Neuronal stem cell (in vitro differentiated cells): ENCODE data around the gene MISFA.

ENCODE experiments used
- DNase-seq: peaks from one replicate; pipeline ENCODE4 v3.0.0-alpha.2; 2013; ENCODE audit warnings: low spot score
- H2AFZ ChIP-seq: one replicate; pipeline ENCODE4 v1.6.1; 2013; ENCODE audit warnings: mild to moderate bottlenecking, low read length, inconsistent platforms
- H2AK5ac ChIP-seq: 2 replicates; pipeline ENCODE4 v1.6.1; 2013; ENCODE audit warnings: low read depth, mild to moderate bottlenecking, inconsistent platforms, low read length, moderate library complexity, mixed read lengths
- H2BK120ac ChIP-seq: 2 replicates; pipeline ENCODE4 v1.6.1; 2013; ENCODE audit warnings: low read depth, mild to moderate bottlenecking, inconsistent platforms, low read length, moderate library complexity, mixed read lengths
- H2BK12ac ChIP-seq: one replicate; pipeline ENCODE4 v1.6.1; 2013; ENCODE audit warnings: low read length, inconsistent platforms
- H2BK15ac ChIP-seq: 2 replicates; pipeline ENCODE4 v1.6.1; 2013; ENCODE audit warnings: mild to moderate bottlenecking, low read length, inconsistent platforms, mixed read lengths
- H2BK5ac ChIP-seq: one replicate; pipeline ENCODE4 v1.6.1; 2013; ENCODE audit warnings: inconsistent platforms, mild to moderate bottlenecking, low read length, moderate library complexity
- H3K14ac ChIP-seq: one replicate; pipeline ENCODE4 v1.6.1; 2013; ENCODE audit warnings: low read length, inconsistent platforms
- H3K18ac ChIP-seq: 2 replicates; pipeline ENCODE4 v1.6.1; 2013; ENCODE audit warnings: low read length, inconsistent platforms
- H3K23ac ChIP-seq: 2 replicates; pipeline ENCODE4 v1.6.1; 2013; ENCODE audit warnings: low read depth, mild to moderate bottlenecking, mixed read lengths, low read length, inconsistent platforms; ENCODE audit not compliant: poor library complexity
- H3K27ac ChIP-seq: replicated peaks from 3 replicates; pipeline ENCODE4 v1.5.1; 2013; ENCODE audit warnings: low read length, inconsistent platforms
- H3K27me3 ChIP-seq, 3 experiments: 2 replicates each; pipeline ENCODE4 v1.6.1; 2013; ENCODE audit warnings: low read length in 3 of 3, mild to moderate bottlenecking in 2 of 3, inconsistent platforms in 1 of 3, low read depth in 1 of 3, mixed read lengths in 1 of 3, moderate library complexity in 1 of 3; ENCODE audit not compliant: control insufficient read depth in 3 of 3, insufficient read depth in 3 of 3
- H3K36me3 ChIP-seq, 2 donors: replicated peaks in 1 of 2; 2 replicates each; pipeline ENCODE4 v1.6.1; 2013; ENCODE audit warnings: low read length in 2 of 2; ENCODE audit not compliant: control insufficient read depth in 2 of 2, insufficient read depth in 2 of 2
- H3K4ac ChIP-seq: 2 replicates; pipeline ENCODE4 v1.6.1; 2013; ENCODE audit warnings: inconsistent platforms, mild to moderate bottlenecking, low read length, moderate library complexity
- H3K4me1 ChIP-seq, 2 donors: 1 replicate in 1 of 2; 2 replicates in 1 of 2; pipeline ENCODE4 v1.6.1; 2013; ENCODE audit warnings: low read length in 2 of 2, low read depth in 1 of 2; ENCODE audit not compliant: control insufficient read depth in 2 of 2, insufficient read depth in 1 of 2
- H3K4me2 ChIP-seq: one replicate; pipeline ENCODE4 v1.6.1; 2013; ENCODE audit warnings: mild to moderate bottlenecking, low read length, inconsistent platforms; ENCODE audit not compliant: insufficient read depth, poor library complexity, severe bottlenecking
- H3K4me3 ChIP-seq, 2 donors: 2 replicates each; pipeline ENCODE4 v1.5.1; 2013; ENCODE audit warnings: low read length in 2 of 2, mild to moderate bottlenecking in 2 of 2, inconsistent platforms in 1 of 2, moderate library complexity in 1 of 2
- H3K79me1 ChIP-seq: one replicate; pipeline ENCODE4 v1.6.1; 2013; ENCODE audit warnings: low read depth, mild to moderate bottlenecking, inconsistent platforms, low read length, moderate library complexity
- H3K9ac ChIP-seq: one replicate; pipeline ENCODE4 v1.6.1; 2013; ENCODE audit warnings: mild to moderate bottlenecking, low read depth, low read length, inconsistent platforms; ENCODE audit not compliant: poor library complexity
- H3K9me3 ChIP-seq, 2 donors: replicated peaks in 1 of 2; 2 replicates each; pipeline versions ENCODE3 to v1.6.1; 2013; ENCODE audit warnings: low read length in 2 of 2, mild to moderate bottlenecking in 2 of 2, inconsistent platforms in 1 of 2, low read depth in 1 of 2, mixed read lengths in 1 of 2, moderate library complexity in 1 of 2; ENCODE audit not compliant: control insufficient read depth in 2 of 2, insufficient read depth in 1 of 2
- H4K8ac ChIP-seq: one replicate; pipeline ENCODE4 v1.6.1; 2013; ENCODE audit warnings: low read depth, mild to moderate bottlenecking, inconsistent platforms, low read length, moderate library complexity
- H4K91ac ChIP-seq: one replicate; pipeline ENCODE4 v1.6.1; 2013; ENCODE audit warnings: low read length, low read depth, mild to moderate bottlenecking, inconsistent platforms; ENCODE audit not compliant: poor library complexity
- WGBS, 2 donors: extraction: QIAGEN DNeasy Blood & Tissue Kit; methylation state at CpG; one replicate each; pipeline ENCODE4 v1.1.7; 2013; ENCODE audit warnings: missing lambda C conversion rate in 2 of 2, mixed read lengths in 1 of 2; ENCODE audit not compliant: insufficient read length in 2 of 2, insufficient replicate concordance in 1 of 2; ENCODE audit errors: extremely low coverage in 2 of 2; 5-methylcytosine and 5-hydroxymethylcytosine counted together

MISFA gene

DNA sequence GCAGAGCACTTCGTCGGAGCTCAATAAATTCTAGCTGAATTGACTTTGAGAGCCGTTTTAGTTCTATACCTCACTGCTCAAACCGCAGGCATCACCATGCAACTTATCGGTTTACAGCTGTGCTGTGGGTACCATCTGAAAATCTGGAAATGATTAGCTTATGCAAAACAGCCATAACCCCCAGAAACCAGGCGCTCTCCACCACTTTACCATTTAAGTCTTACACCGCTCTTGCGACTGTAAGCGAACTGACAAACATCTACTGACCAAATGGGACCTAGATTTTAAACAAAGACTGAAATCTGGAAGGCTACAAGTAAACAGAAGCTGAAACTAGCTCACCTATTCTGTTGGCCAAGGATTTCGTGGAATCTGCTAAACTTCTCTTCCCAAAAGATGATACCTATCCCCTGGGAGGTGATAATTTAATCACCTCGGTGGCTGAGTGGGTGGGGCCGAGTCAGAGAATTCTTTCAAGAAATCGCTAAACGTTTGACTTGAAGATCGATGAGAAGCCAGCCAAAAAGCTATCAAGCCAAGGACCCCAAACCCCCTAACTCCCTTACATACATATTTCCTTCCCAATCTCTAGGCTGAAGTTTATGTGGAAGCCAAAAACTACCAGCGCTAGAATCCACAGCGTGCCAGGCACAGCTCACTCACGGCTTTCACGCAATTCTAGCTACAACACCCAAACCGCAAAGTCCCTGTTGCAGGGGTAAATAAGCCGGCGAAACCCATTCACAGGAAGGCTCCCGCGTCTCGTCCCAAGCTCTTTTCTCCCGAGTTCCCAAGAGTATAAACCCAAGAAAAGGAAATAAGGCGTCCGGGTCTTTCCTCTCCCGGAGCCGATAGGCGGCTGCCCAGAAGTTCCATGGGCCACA lies 33.9 kb downstream of the MISFA start:
- no peak overlapping the region for H3K27ac ChIP-seq

DNA sequence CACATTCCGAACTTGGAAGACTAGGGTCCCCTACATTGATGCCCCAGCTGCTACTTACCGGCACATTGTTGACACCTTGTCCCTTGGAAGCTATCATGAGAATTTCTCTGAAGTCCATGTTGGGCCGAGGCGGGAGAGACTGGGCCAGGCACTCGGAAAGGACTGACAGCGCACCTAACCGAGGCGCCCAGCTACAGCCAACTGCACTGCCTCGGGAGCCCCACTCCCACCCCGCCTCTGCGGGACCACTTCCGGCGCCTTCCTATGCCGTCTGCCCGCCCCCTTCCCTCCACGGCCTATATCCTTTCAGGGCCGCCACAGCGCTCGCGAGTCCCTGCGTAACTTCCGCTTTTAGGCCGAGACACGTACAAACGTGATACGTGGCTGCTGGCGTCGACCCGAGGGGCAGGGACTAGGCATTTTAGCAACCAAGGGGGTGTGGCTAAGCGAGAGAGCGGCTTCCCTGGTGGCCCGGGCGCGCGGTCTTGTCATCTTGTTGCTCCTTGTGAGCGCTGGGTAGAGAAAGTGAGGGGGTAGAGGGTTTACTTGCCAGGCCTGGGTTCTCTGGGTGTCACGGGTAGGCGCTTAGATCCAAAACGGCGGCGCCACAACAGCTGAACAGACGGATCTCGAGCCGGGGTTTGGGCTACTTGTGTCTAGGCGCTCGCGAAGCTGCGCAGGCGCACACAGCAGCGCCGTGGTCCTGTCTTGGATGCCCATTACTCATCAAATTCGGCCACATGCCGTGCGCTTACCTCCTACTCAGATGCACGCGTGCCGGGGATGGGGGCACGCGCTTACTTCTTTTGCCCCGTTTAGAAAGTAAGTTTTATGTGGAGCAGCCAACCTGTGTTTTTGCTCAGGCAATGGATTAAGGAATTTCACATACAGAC lies 34.8 kb downstream of the MISFA start, which contains the start of gene SPTY2D1:
Gene SPTY2D1, minus strand, starts transcription at position 203 of the 893 bp plus-strand sequence. Its CDS starts 85 bp downstream, at position 118.
- Histone ChIP-seq H3K9ac (peak within 1 kb of the TSS; percentile 79), H3K36me3 (no peaks in the 10 kb centered on the region)
- no CpG with 5 or more reads among the region's 60 CpGs for WGBS, 2 donors

More for the DNA sequence above, 33.9 kb downstream of the MISFA start:
- H3K27me3 ChIP-seq, result no peaks in the 10 kb centered on the region
- no peak overlapping the region for H2BK15ac ChIP-seq
- H3K4me1 ChIP-seq, result peaks cover 5 to 7% of the 10 kb centered on the region in 2 donors
- H2BK5ac ChIP-seq, result no peak overlapping the region
- no peak overlapping the region for H3K23ac ChIP-seq
- no peak overlapping the region for H4K91ac ChIP-seq
- DNase-seq, result no peak
- H3K9ac ChIP-seq, result peak overlapping the region; percentile 79
- H2BK12ac ChIP-seq, result no peak overlapping the region
- H4K8ac ChIP-seq, result no peak overlapping the region
- H2AK5ac ChIP-seq, result peak overlapping the region; percentile 6
- H2AFZ ChIP-seq, result peak overlapping the region; percentile 96
- H3K79me1 ChIP-seq, result peaks cover 6% of the 10 kb centered on the region
- peak overlapping the region; percentile 85 to 99 for H3K4me3 ChIP-seq
- H3K9me3 ChIP-seq, result no peaks in the 10 kb centered on the region
- WGBS, 2 donors, result no CpG with 5 or more reads among the region's 31 CpGs
- H3K18ac ChIP-seq, result no peak overlapping the region
- no peak overlapping the region for H3K4ac ChIP-seq
- H3K36me3 ChIP-seq, result no peaks in the 10 kb centered on the region
- no peak overlapping the region for H3K14ac ChIP-seq
- H3K4me2 ChIP-seq, result peak overlapping the region; percentile 74
- H2BK120ac ChIP-seq, result no peak overlapping the region

DNA sequence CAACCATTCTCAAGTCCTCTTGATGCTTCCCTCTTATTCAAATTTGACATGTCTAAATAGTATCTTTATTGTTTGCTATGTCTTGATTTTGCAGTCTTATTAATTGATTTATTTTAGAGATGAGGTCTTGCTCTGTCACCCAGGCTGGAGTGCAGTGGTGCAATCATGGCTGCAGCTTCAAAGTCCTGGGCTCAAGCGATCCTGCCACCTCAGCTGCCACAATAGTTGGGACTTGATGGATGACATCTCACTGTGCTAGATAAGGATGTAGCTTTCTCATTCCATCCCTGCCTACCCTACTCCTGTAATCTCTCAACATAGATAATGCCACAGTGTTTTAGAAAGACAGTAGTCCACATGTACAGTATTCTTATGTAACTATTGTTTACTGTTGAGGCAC lies 42.1 kb downstream of the MISFA start:
- H2BK15ac ChIP-seq, result no peak overlapping the region
- no peak overlapping the region for H4K8ac ChIP-seq
- DNase-seq, result no peak
- H2BK5ac ChIP-seq, result no peak overlapping the region
- no peak overlapping the region for H2AFZ ChIP-seq
- H3K23ac ChIP-seq, result no peak overlapping the region
- no peak overlapping the region for H3K18ac ChIP-seq
- H3K79me1 ChIP-seq, result no peaks in the 10 kb centered on the region
- H3K27ac ChIP-seq, result no peak overlapping the region
- H3K9me3 ChIP-seq, result no peaks in the 10 kb centered on the region
- H3K36me3 ChIP-seq, result no peaks in the 10 kb centered on the region
- no peak overlapping the region for H3K9ac ChIP-seq
- no peak overlapping the region for H3K4me3 ChIP-seq
- no peak overlapping the region for H2BK12ac ChIP-seq
- H2AK5ac ChIP-seq, result no peak overlapping the region
- no CpG with 5 or more reads among the region's 1 CpG for WGBS, 2 donors
- H3K4ac ChIP-seq, result no peak overlapping the region
- no peak overlapping the region for H2BK120ac ChIP-seq
- H3K4me1 ChIP-seq, result no peaks in the 10 kb centered on the region
- peaks cover 0 to 7% (median 0%) of the 10 kb centered on the region in 3 experiments for H3K27me3 ChIP-seq
- H4K91ac ChIP-seq, result no peak overlapping the region
- H3K4me2 ChIP-seq, result no peak overlapping the region
- H3K14ac ChIP-seq, result no peak overlapping the region

More for the DNA sequence above, 34.8 kb downstream of the MISFA start, which contains the start of gene SPTY2D1:
- H2AK5ac ChIP-seq, result peak within 1 kb of the TSS; percentile 6
- no peak within 1 kb of the TSS for H3K14ac ChIP-seq
- peaks cover 5 to 7% of the 10 kb centered on the region in 2 donors for H3K4me1 ChIP-seq
- H4K91ac ChIP-seq, result no peak within 1 kb of the TSS
- H3K4me2 ChIP-seq, result peak within 1 kb of the TSS; percentile 76
- no peak within 1 kb of the TSS for H2BK12ac ChIP-seq
- peak; percentile 97 for DNase-seq
- no peaks in the 10 kb centered on the region for H3K9me3 ChIP-seq
- H3K4ac ChIP-seq, result no peak within 1 kb of the TSS
- H3K18ac ChIP-seq, result peak within 1 kb of the TSS; percentile 99
- peak within 1 kb of the TSS; percentile 85 to 99 for H3K4me3 ChIP-seq
- H3K79me1 ChIP-seq, result peaks cover 4% of the 10 kb centered on the region
- H2BK120ac ChIP-seq, result no peak within 1 kb of the TSS
- peak within 1 kb of the TSS; percentile 81 for H3K23ac ChIP-seq
- H2AFZ ChIP-seq, result peak within 1 kb of the TSS; percentile 96
- peak within 1 kb of the TSS; percentile 91 for H2BK5ac ChIP-seq
- H3K27ac ChIP-seq, result peak within 1 kb of the TSS; percentile 92
- H4K8ac ChIP-seq, result no peak within 1 kb of the TSS
- H3K27me3 ChIP-seq, result no peaks in the 10 kb centered on the region
- H2BK15ac ChIP-seq, result peak within 1 kb of the TSS; percentile 39
